Hepatocyte (in vitro differentiated cells): Measurements from ENCODE around the gene AXIN1.

ENCODE experiments used
- EZH2 ChIP-seq: fragments of 200-600 bp; sonication (generic); IDR thresholded peaks from 2 replicates; pipeline ENCODE4 v1.6.1; 2016; ENCODE audit warnings: antibody characterized with exemption, mild to moderate bottlenecking, borderline replicate concordance
- EZH2phosphoT487 ChIP-seq: fragments of 200-600 bp; sonication (generic); IDR thresholded peaks from one replicate; pipeline ENCODE4 v1.6.1; 2018; ENCODE audit warnings: antibody characterized with exemption, mild to moderate bottlenecking, low read depth, moderate library complexity; ENCODE audit not compliant: unreplicated experiment, severe bottlenecking
- TF ChIP-seq, protein P1 (sequence below): fragments of 200-600 bp; sonication (generic); IDR thresholded peaks from 2 replicates; pipeline ENCODE4 v1.5.1; 2016; ENCODE audit warnings: antibody characterized with exemption, mild to moderate bottlenecking; ENCODE audit not compliant: poor library complexity

DNA sequence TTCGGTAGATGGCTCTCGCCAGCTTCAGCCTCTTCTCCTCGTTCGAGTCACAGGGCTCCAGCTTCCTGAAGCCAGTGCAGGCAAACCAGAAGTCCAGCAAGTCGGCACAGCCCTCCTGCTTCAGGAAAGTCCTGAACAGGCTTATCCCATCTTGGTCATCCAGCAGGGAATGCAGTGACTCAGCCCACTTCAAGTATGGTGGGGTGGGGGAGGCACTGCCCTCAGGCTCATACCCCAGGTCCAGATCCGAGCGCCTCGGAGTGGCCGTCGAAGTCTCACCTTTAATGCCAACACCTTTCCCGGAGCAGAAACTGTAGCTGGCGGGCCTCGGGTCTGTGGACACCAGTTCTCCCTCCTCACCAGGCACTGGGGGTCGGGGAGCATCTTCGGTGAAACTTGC, 5.9 kb downstream of the AXIN1 start:
- TF ChIP-seq, protein P1, sequence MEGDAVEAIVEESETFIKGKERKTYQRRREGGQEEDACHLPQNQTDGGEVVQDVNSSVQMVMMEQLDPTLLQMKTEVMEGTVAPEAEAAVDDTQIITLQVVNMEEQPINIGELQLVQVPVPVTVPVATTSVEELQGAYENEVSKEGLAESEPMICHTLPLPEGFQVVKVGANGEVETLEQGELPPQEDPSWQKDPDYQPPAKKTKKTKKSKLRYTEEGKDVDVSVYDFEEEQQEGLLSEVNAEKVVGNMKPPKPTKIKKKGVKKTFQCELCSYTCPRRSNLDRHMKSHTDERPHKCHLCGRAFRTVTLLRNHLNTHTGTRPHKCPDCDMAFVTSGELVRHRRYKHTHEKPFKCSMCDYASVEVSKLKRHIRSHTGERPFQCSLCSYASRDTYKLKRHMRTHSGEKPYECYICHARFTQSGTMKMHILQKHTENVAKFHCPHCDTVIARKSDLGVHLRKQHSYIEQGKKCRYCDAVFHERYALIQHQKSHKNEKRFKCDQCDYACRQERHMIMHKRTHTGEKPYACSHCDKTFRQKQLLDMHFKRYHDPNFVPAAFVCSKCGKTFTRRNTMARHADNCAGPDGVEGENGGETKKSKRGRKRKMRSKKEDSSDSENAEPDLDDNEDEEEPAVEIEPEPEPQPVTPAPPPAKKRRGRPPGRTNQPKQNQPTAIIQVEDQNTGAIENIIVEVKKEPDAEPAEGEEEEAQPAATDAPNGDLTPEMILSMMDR: no peak
- TF ChIP-seq EZH2 (no peak), EZH2phosphoT487 (no peak)
